Lung (tissue), 12 donors: ENCODE measurements around the gene TRAF7. TPM values are rescaled to one million over a fixed set of nuclear protein-coding genes. Genes with fewer than 3 reads are reported as not detected.
"Not testable (repeated sequence)": the region's sequence is repeated elsewhere in the genome, so short reads cannot be mapped to it uniquely, and the experiment has no call there.

Source experiments
- ATAC-seq: fragments of 200-7000 bp; cut with Tn5 transposase; one replicate; pipeline ENCODE4 v1.9.1; 2020; ENCODE audit warnings: moderate number of reproducible peaks; ENCODE audit not compliant: insufficient read depth, low FRiP score
- DNase-seq, 3 donors: peaks; one replicate each; pipeline ENCODE4 v3.0.0-alpha.2; 2013 to 2017
- H3K27ac ChIP-seq, 2 donors: one replicate each; pipeline ENCODE4 v1.5.1; 2013; ENCODE audit warnings: mild to moderate bottlenecking in 2 of 2, moderate library complexity in 2 of 2, control low read depth in 1 of 2, inconsistent platforms in 1 of 2, low read depth in 1 of 2, low read length in 1 of 2
- H3K27me3 ChIP-seq, 3 donors: one replicate each; pipeline ENCODE4 v1.5.1; 2013; ENCODE audit warnings: low read length in 2 of 3; ENCODE audit not compliant: control insufficient read depth in 3 of 3, insufficient read depth in 3 of 3
- H3K36me3 ChIP-seq, 4 donors: one replicate each; pipeline ENCODE4 v1.5.1; 2013; ENCODE audit warnings: low read length in 4 of 4, mild to moderate bottlenecking in 1 of 4, moderate library complexity in 1 of 4; ENCODE audit not compliant: control insufficient read depth in 4 of 4, insufficient read depth in 4 of 4
- H3K4me1 ChIP-seq, 5 donors: one replicate each; pipeline ENCODE4 v1.5.1; 2013; ENCODE audit warnings: low read length in 5 of 5, mild to moderate bottlenecking in 2 of 5, moderate library complexity in 1 of 5; ENCODE audit not compliant: control insufficient read depth in 5 of 5, insufficient read depth in 5 of 5
- H3K4me3 ChIP-seq: one replicate; pipeline ENCODE4 v1.5.1; 2013; ENCODE audit warnings: mild to moderate bottlenecking, control low read depth, moderate library complexity
- H3K9ac ChIP-seq, 2 donors: one replicate each; pipeline ENCODE4 v1.5.1; 2013; ENCODE audit warnings: low read length in 2 of 2, control low read depth in 1 of 2; ENCODE audit not compliant: insufficient read depth in 1 of 2
- H3K9me3 ChIP-seq, 4 donors: one replicate each; pipeline ENCODE4 v1.5.1; 2013; ENCODE audit warnings: low read length in 3 of 4, mild to moderate bottlenecking in 1 of 4, moderate library complexity in 1 of 4; ENCODE audit not compliant: control insufficient read depth in 4 of 4, insufficient read depth in 3 of 4
- CTCF ChIP-seq: IDR thresholded peaks from 2 replicates; pipeline ENCODE4 v1.5.1; 2012; ENCODE audit warnings: mild to moderate bottlenecking; ENCODE audit errors: control extremely low read depth, extremely low read depth
- WGBS, 2 donors: extraction: QIAGEN DNeasy Blood & Tissue Kit; methylation state at CpG; one replicate each; pipeline ENCODE4 v1.1.7; 2013; 5-methylcytosine and 5-hydroxymethylcytosine counted together
- polyA plus RNA-seq, 2 donors: library from polyadenylated mRNA; stranded (reverse); fragments of 200-250 nt; gene quantifications; one replicate each; pipeline ENCODE4 v1.2.1, GENCODE V29; 2013
- total RNA-seq, 2 donors: library from RNA; depleted of rRNA in 1 of 2; stranded (reverse); fragments of >200 nt in 1 of 2; gene quantifications; one replicate each; pipeline ENCODE4 v1.2.1, GENCODE V29; 2014 to 2021
- donor health status: control.
- donor health status: control.
- donor health status: Bipolar disorder and iron deficiency.
- donor health status: healthy.
- donor health status: DM: yes; HTN: yes; CAD: no.

TRAF7 gene
- total and polyA plus RNA-seq, 4 donors, result 33.4 to 74.2 (median 48.3) TPM

- H3K9ac ChIP-seq, result no peak overlapping the region
- no peak for DNase-seq
- TF ChIP-seq CTCF, result no peak
- peaks cover 0 to 35% (median 0%) of the 10 kb centered on the region in 4 donors for H3K36me3 ChIP-seq
- H3K4me1 ChIP-seq, result no peaks in the 10 kb centered on the region
- WGBS, 2 donors, result 84 to 93% methylated on average over 10 to 13 of the region's 13 CpGs
- no peak for ATAC-seq
- no peaks in the 10 kb centered on the region for H3K9me3 ChIP-seq
- no peak overlapping the region for H3K27ac ChIP-seq
- H3K4me3 ChIP-seq, result no peak overlapping the region
- H3K27me3 ChIP-seq, result no peaks in the 10 kb centered on the region
These were observed 40.0 kb upstream of the TRAF7 start for GRCh38 chr16:2115591-2115973.

GRCh38 chr16:2116428-2116827, 39.2 kb upstream of the TRAF7 start:
- H3K9me3 ChIP-seq, ATAC-seq, DNase-seq: not testable (repeated sequence)

GRCh38 chr16:2117341-2117740, 38.2 kb upstream of the TRAF7 start:
- H3K27me3 ChIP-seq, DNase-seq, H3K4me1 ChIP-seq, H3K4me3 ChIP-seq, ATAC-seq, H3K9me3 ChIP-seq, H3K27ac ChIP-seq, H3K9ac ChIP-seq: not testable (repeated sequence)
- peaks cover 0 to 17% (median 0%) of the 10 kb centered on the region in 4 donors for H3K36me3 ChIP-seq
- WGBS, 2 donors, result 91 to 92% methylated on average over 15 to 24 of the region's 25 CpGs

More at GRCh38 chr16:2116428-2116827, 39.2 kb upstream of the TRAF7 start:
- not testable (repeated sequence) for H3K27ac ChIP-seq, H3K9ac ChIP-seq, H3K4me1 ChIP-seq, H3K27me3 ChIP-seq, H3K4me3 ChIP-seq
- H3K36me3 ChIP-seq, result peaks cover 0 to 26% (median 0%) of the 10 kb centered on the region in 4 donors
- WGBS, 2 donors, result 77 to 86% methylated on average over 11 to 24 of the region's 24 CpGs

- ATAC-seq, DNase-seq: not testable (repeated sequence)
These were observed 37.4 kb upstream of the TRAF7 start for GRCh38 chr16:2117960-2118722.

GRCh38 chr16:2121325-2121724, 34.3 kb upstream of the TRAF7 start:
- ATAC-seq, result not testable (repeated sequence)

More at GRCh38 chr16:2117960-2118722, 37.4 kb upstream of the TRAF7 start:
- H3K4me3 ChIP-seq, H3K9ac ChIP-seq, H3K27me3 ChIP-seq, H3K27ac ChIP-seq, H3K4me1 ChIP-seq, H3K9me3 ChIP-seq: not testable (repeated sequence)
- 88 to 89% methylated on average over 19 to 29 of the region's 35 CpGs for WGBS, 2 donors
- peaks cover 0 to 14% (median 0%) of the 10 kb centered on the region in 4 donors for H3K36me3 ChIP-seq

More at GRCh38 chr16:2121325-2121724, 34.3 kb upstream of the TRAF7 start:
- peak in 1 of 3 donors; percentile 34 for DNase-seq
- H3K27me3 ChIP-seq, H3K36me3 ChIP-seq, H3K9me3 ChIP-seq, H3K27ac ChIP-seq, H3K9ac ChIP-seq, H3K4me3 ChIP-seq: not testable (repeated sequence)
- peaks cover 2 to 26% (median 5%) of the 10 kb centered on the region in 5 donors for H3K4me1 ChIP-seq
- peak; percentile 3 for TF ChIP-seq CTCF
- 40 to 66% methylated on average over 5 to 9 of the region's 9 CpGs for WGBS, 2 donors
